ENCODE measurements around the gene PRKCB.

DNA sequence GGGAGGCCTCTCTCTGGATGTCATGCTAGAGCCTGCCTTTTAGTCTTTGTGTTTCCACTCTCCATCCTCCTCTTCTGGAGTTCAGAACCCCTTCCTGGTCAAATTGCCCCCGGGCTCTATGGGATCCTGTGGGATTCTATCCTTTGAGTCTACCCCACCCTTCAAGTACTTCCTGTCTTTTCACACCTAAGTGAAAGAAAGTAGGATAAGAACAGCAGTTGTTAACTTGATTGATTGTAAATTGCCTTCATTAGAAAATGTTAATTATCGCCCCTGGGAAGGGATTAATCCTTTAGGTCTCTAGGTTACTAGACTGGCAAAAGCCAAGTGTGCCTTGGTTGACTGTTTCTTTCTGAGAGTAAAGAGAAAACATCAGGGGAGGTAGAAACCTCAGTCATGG, 30.1 kb downstream of the PRKCB start:
- TF ChIP-seq EZH2 (IDR thresholded peaks at IDR 0.05; ENCODE audit: borderline replicate concordance, low read length) = no peak
- TF ChIP-seq, protein P1, sequence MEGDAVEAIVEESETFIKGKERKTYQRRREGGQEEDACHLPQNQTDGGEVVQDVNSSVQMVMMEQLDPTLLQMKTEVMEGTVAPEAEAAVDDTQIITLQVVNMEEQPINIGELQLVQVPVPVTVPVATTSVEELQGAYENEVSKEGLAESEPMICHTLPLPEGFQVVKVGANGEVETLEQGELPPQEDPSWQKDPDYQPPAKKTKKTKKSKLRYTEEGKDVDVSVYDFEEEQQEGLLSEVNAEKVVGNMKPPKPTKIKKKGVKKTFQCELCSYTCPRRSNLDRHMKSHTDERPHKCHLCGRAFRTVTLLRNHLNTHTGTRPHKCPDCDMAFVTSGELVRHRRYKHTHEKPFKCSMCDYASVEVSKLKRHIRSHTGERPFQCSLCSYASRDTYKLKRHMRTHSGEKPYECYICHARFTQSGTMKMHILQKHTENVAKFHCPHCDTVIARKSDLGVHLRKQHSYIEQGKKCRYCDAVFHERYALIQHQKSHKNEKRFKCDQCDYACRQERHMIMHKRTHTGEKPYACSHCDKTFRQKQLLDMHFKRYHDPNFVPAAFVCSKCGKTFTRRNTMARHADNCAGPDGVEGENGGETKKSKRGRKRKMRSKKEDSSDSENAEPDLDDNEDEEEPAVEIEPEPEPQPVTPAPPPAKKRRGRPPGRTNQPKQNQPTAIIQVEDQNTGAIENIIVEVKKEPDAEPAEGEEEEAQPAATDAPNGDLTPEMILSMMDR (conservative IDR thresholded peaks at IDR 0.05 in 1 of 2, IDR thresholded peaks at IDR 0.05 in 1 of 2; ENCODE audit: extremely low read depth in 1 of 2, insufficient read depth in 1 of 2, low read depth in 1 of 2, low read length in 2 of 2) = no peak
